ENCODE data around the gene AVEN. TPM values are rescaled to one million over a fixed set of nuclear protein-coding genes. Genes with fewer than 3 reads are reported as not detected.
"Not testable (repeated sequence)": the region's sequence is repeated elsewhere in the genome, so short reads cannot be mapped to it uniquely, and the experiment has no call there.

AVEN gene
- polyA plus RNA-seq, 5 donors: 13.9 to 20.0 (median 14.9) TPM

GRCh38 chr15:33852570-33852969 lies 186.4 kb downstream of the AVEN start:
- DNase-seq: no peak

GRCh38 chr15:33852094-33852493 lies 186.9 kb downstream of the AVEN start:
- no peak for DNase-seq

- no peak for DNase-seq
Measured at GRCh38 chr15:33851079-33851478, 187.9 kb downstream of the AVEN start.

GRCh38 chr15:33848011-33848410 lies 191.0 kb downstream of the AVEN start:
- no peak for DNase-seq

GRCh38 chr15:33846862-33847261 lies 192.1 kb downstream of the AVEN start:
- DNase-seq: no peak

- no peak for DNase-seq
Measured at GRCh38 chr15:33846142-33846541, 192.9 kb downstream of the AVEN start.

- DNase-seq: no peak
Measured at GRCh38 chr15:33844597-33844996, 194.4 kb downstream of the AVEN start.

- DNase-seq: no peak
Measured at GRCh38 chr15:33844186-33844585, 194.8 kb downstream of the AVEN start.

GRCh38 chr15:33840615-33841014 lies 198.4 kb downstream of the AVEN start:
- no peak for DNase-seq

- no peak for DNase-seq
Measured at GRCh38 chr15:33839540-33839939, 199.5 kb downstream of the AVEN start.

- DNase-seq: no peak
Measured at GRCh38 chr15:33837294-33837693, 201.7 kb downstream of the AVEN start.

GRCh38 chr15:33834892-33835743 lies 203.9 kb downstream of the AVEN start:
- no peak for DNase-seq

- DNase-seq: no peak
Measured at GRCh38 chr15:33831646-33832045, 207.4 kb downstream of the AVEN start.

GRCh38 chr15:33830351-33830750 lies 208.7 kb downstream of the AVEN start:
- DNase-seq: no peak

GRCh38 chr15:33826201-33826600 lies 212.8 kb downstream of the AVEN start:
- no peak for DNase-seq

- DNase-seq: no peak
Measured at GRCh38 chr15:33825453-33825852, 213.6 kb downstream of the AVEN start.

- DNase-seq: no peak
Measured at GRCh38 chr15:33823119-33823518, 215.9 kb downstream of the AVEN start.

- no peak for DNase-seq
Measured at GRCh38 chr15:33822479-33822878, 216.5 kb downstream of the AVEN start.

- DNase-seq: not testable (repeated sequence)
Measured at GRCh38 chr15:33819499-33819898, 219.5 kb downstream of the AVEN start.

All from right lung (tissue), 5 donors.